NCI-H2081 (cell line): ENCODE data around the gene ARID3B.
A peak's percentile ranks its signal among the peaks of the same experiment; 100 is the strongest.
"Not testable (repeated sequence)": the region's sequence is repeated elsewhere in the genome, so short reads cannot be mapped to it uniquely, and the experiment has no call there.

ENCODE experiments used
- DNase-seq, 2 experiments: peaks; one replicate each; lab custom pipeline; 2025; lab: John Stamatoyannopoulos, UW

ARID3B gene

GRCh38 chr15:74568594-74568993 lies 27.6 kb downstream of the ARID3B start:
- DNase-seq = no peak

DNA sequence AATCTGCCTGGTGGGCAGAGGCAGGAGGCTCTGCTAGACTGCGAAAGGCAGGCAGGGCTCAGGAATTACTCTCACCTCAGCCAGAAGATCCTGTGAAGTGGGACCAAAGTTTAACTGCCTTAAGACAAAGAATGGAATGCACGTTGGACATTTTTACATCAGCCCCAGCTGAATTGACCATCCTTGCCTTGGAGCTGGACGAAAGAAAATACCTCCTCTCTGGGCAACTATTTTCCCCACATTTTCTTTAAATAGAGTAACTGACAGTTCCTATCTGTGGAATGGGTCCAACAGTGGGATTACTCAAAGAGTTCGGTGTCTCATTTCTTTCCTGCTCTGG lies 28.7 kb downstream of the ARID3B start:
- no peak for DNase-seq

- DNase-seq = no peak
Observed at GRCh38 chr15:74571191-74571590, 30.2 kb downstream of the ARID3B start.

DNA sequence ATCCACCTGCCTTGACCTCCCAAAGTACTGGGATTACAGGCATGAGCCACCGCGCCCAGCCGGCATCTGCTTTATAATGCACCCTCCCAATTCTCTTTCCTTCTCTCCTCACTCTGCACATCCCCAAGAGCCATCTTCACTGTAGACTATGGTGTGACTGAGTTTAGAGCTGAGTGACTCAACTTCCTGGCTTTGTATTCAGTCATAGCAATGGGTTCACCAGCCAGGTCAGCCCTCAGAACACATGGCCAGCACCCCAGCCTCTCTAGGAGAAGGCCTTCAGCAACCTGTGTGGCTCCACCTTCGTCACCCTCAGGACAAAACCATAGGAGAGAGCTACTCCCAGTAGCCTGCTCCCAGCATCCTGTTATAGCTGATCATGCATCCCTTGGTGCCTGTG lies 33.0 kb downstream of the ARID3B start:
- no peak for DNase-seq

GRCh38 chr15:74578496-74578994 lies 37.5 kb downstream of the ARID3B start:
- no peak for DNase-seq

DNA sequence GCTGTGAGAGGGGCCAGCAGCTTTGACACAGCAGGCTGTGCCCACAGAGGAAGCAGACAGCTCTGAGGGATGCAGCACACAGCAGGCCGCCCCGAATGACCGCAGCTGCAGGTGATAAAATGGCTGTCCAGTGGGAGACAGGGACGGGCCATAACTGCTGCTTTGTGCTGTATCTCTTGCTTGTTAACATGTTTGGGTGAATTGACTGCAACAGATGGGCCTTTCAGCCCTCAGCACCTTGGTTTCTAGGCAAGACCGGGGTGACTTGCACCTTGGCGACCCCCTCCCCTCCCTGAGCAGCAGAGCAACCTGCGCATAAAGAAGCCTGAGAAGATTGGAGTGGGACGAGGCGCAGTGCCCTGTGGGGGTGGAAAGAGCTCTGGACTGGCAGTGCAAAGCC lies 38.0 kb downstream of the ARID3B start:
- no peak for DNase-seq

GRCh38 chr15:74580538-74581350 lies 39.7 kb downstream of the ARID3B start:
- DNase-seq = no peak

- DNase-seq = no peak
Observed at GRCh38 chr15:74584204-74584603, 43.2 kb downstream of the ARID3B start.

GRCh38 chr15:74584779-74585178 lies 43.8 kb downstream of the ARID3B start:
- DNase-seq = no peak

DNA sequence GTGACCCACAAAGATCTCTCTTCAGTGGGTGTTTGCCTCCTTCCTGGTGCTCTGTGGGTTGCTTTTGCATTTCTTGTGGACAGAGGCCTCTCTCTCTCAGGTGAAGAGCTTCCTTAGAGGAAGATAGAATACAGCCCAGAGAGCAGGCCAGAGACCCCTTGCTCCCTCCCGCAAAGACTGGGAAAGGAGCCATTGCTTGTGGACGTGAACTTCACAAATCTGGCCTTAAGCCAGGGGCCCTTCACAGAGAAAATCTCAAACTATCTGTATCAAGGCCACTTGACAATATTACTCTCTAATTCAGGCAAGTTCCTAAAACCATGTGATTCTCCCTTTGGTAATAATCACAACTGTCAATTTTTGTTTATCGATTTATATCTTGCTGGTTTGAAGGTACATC lies 44.2 kb downstream of the ARID3B start:
- DNase-seq = no peak

- DNase-seq = no peak
Observed at GRCh38 chr15:74585857-74586256, 44.8 kb downstream of the ARID3B start.

GRCh38 chr15:74589826-74590225 lies 48.8 kb downstream of the ARID3B start:
- no peak for DNase-seq

DNA sequence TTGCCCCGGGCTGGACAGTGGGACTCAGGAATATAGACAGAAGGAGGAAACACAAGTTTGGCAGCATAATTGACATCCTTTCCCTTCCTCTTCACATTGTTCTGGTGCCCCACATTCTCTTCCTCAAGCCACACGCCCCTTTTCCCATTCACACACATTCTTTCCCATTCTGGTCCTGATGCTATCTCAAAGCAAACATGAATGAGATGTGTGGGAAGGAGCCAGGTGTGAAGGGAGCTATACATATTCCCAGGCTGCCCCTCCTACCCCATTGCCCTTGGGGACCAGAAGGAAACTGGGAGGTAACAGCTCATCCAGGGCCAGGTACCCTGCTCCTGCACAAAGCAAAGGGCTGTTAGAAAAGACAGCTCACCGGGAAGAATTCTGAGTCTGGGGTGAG lies 51.2 kb downstream of the ARID3B start:
- no peak for DNase-seq

DNA sequence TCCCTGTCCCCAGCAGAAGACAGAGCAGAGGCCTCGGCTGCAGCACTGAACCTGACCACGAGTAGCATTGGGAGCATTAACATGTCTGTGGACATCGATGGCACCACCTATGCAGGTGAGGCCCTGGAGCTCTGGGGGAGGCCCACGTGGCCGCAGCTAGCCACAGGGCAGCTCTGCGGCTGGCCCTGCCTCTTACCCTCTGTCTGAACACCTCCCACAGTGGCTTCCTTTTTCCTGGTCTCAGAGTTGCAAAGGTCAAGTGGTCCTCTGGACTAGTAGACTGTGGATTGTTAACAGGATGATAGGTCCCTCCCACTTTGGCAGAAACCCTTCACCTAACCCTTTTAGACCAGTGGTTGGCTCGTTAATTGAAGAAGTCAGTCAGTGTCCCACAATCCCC lies 52.1 kb downstream of the ARID3B start:
- no peak for DNase-seq

- DNase-seq = no peak
Observed at GRCh38 chr15:74594455-74594854, 53.4 kb downstream of the ARID3B start.

DNA sequence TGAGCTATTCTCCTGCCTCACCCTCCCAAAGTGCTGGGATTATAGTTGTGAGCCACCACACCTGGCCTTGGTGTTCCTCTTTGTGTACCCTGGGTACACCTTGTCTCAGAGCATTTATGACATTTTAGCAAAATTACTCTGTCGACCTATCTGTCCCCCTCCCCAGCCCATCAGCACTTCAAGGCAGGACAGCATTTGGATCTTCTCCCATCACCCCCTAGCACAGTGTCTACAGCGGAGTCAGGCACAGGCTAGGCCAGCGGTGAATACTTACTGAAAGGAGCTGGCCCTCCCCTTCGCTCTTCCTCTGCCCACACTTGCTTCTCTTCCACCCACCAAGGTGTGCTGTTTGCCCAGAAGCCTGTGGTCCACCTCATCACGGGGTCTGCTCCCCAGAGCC lies 54.3 kb downstream of the ARID3B start:
- DNase-seq = no peak

- not testable (repeated sequence) for DNase-seq
Observed at GRCh38 chr15:74596736-74597135, 55.7 kb downstream of the ARID3B start.

DNA sequence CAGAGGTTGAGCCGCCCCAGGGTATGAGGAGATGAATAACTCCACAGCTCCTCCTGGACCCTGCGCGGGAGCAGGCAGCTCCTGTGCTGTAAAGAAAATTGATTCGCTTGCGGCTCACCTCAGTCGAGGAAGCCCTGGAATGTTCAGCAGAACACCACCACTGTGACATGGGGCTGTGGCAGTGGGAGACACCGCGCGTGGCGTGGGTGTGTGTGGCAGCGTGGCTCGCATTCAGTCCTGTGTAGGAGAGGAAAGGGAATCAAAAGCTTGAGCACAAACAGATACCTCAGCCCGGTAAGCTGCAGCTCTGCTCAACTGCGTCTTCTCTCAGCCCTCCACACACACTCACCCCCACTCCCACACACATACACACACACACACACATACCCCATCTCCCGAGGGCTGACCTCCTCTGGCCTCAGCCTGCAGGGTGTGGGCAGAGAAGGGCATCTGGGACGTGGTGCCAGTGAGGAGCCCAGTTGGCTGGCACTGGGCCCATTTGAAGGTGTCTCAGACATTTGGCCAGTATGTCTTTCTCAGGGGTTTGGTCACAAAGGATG lies 56.2 kb downstream of the ARID3B start:
- not testable (repeated sequence) for DNase-seq

DNA sequence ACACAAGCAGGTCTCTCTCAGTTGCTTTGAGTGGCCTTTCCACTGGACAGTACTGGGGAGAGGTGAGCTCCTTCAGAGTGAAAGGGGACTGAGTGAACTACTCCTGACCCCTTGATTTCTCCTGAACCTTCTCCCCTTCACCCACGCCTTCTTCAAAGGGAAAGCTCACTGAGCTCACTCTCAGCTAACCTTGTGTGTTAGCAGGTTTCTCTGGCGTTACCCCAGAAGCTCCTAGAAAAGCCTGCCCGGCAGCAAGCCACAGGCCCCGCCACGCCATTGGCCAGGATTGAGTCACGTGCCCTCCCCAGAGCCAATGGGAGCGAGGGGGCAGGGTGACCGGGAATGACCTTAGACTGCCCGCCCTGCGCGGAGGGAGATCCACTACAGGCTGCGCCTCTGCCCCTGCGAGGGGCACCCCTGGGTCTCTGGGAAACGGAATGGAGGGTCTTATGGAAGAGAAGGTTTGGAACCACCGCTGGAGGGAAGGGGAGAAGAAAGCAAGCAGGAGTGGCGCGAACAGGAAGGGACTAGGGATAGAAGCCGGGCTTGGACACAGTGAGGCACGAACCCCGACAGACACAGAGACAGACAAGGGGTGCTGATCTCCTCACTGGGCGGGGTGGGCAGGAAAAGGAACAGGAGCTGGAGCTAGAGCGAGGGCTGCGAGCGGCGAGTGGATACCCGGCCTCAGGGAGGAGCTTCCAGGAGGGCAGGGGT lies 57.3 kb downstream of the ARID3B start:
- peak in 1 of 2 experiments; percentile 17 for DNase-seq

DNA sequence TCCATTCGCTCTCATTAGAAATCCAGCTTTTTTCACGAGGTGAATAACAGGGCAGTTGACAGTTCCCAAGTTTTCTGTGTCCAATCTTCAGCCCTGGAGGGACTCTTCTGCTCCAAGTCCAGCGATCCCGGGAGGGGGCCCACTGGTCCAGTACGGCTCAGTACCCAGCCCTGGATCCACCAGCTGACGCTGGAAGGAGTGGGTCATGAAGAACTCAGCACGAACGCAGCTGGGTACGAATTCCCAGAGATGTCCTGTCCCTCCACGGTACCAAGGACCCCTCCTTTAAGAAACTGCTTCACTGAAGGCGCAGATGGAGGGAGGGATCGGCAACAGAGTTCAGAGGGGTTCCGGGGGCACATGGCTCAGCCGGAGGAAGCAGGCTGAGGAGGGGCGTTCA lies 58.1 kb downstream of the ARID3B start:
- no peak for DNase-seq

GRCh38 chr15:74603026-74603788 lies 62.2 kb downstream of the ARID3B start:
- no peak for DNase-seq
